H9 (cell line): ENCODE results near the gene PAM. TPM values are rescaled to one million over a fixed set of nuclear protein-coding genes. Genes with fewer than 3 reads are reported as not detected.

Experiments
- DNase-seq: peaks from one replicate; pipeline ENCODE4 v3.0.0-alpha.2; 2017
- H2AFZ ChIP-seq: one replicate; pipeline ENCODE4 v1.6.1; 2013; ENCODE audit warnings: mild to moderate bottlenecking, low read length, control low read depth, moderate library complexity
- H2AK5ac ChIP-seq: 2 replicates; pipeline ENCODE4 v1.6.1; 2013; ENCODE audit warnings: low read length, control low read depth, mixed read lengths; ENCODE audit not compliant: insufficient read length
- H2BK120ac ChIP-seq: one replicate; pipeline ENCODE4 v1.6.1; 2013; ENCODE audit warnings: low read depth, mild to moderate bottlenecking, low read length, control low read depth, inconsistent platforms; ENCODE audit not compliant: poor library complexity, severe bottlenecking
- H2BK12ac ChIP-seq: 2 replicates; pipeline ENCODE4 v1.6.1; 2013; ENCODE audit warnings: low read length, control low read depth, mixed read lengths, low read depth; ENCODE audit not compliant: insufficient read length
- H2BK15ac ChIP-seq: 2 replicates; pipeline ENCODE4 v1.6.1; 2013; ENCODE audit warnings: low read depth, low read length, control low read depth
- H2BK20ac ChIP-seq: one replicate; pipeline ENCODE4 v1.6.1; 2013; ENCODE audit warnings: low read depth, mild to moderate bottlenecking, low read length, control low read depth, inconsistent platforms; ENCODE audit not compliant: poor library complexity, severe bottlenecking
- H2BK5ac ChIP-seq: 2 replicates; pipeline ENCODE4 v1.6.1; 2013; ENCODE audit warnings: low read length, control low read depth, mixed read lengths; ENCODE audit not compliant: insufficient read length
- H3K14ac ChIP-seq: 2 replicates; pipeline ENCODE4 v1.6.1; 2013; ENCODE audit warnings: low read length, control low read depth; ENCODE audit not compliant: insufficient read depth
- H3K18ac ChIP-seq: 2 replicates; pipeline ENCODE4 v1.6.1; 2013; ENCODE audit warnings: low read depth, mild to moderate bottlenecking, mixed read lengths, low read length, control low read depth; ENCODE audit not compliant: insufficient read length
- H3K23ac ChIP-seq: 2 replicates; pipeline ENCODE4 v1.6.1; 2013; ENCODE audit warnings: low read length, control low read depth, mixed read lengths, low read depth; ENCODE audit not compliant: insufficient read length
- H3K23me2 ChIP-seq: 2 replicates; pipeline ENCODE4 v1.6.1; 2013; ENCODE audit warnings: low read depth, mild to moderate bottlenecking, mixed read lengths, low read length, control low read depth; ENCODE audit not compliant: insufficient read length, poor library complexity, severe bottlenecking
- H3K27ac ChIP-seq: 2 replicates; pipeline ENCODE4 v1.5.1; 2013; ENCODE audit warnings: low read length, control low read depth, mixed read lengths, low read depth; ENCODE audit not compliant: insufficient read length
- H3K27me3 ChIP-seq: 2 replicates; pipeline ENCODE4 v1.6.1; 2013; ENCODE audit warnings: low read length, control low read depth, inconsistent platforms; ENCODE audit not compliant: insufficient read depth
- H3K4ac ChIP-seq: 2 replicates; pipeline ENCODE4 v1.6.1; 2013; ENCODE audit warnings: low read depth, mild to moderate bottlenecking, control low read depth, inconsistent platforms, low read length, moderate library complexity
- H3K4me1 ChIP-seq: 2 replicates; pipeline ENCODE4 v1.6.1; 2013; ENCODE audit warnings: low read length, control low read depth, inconsistent platforms; ENCODE audit not compliant: insufficient read depth
- H3K4me2 ChIP-seq: 2 replicates; pipeline ENCODE4 v1.6.1; 2013; ENCODE audit warnings: low read length, control low read depth, mixed read lengths; ENCODE audit not compliant: insufficient read length, insufficient read depth
- H3K56ac ChIP-seq: 2 replicates; pipeline ENCODE4 v1.6.1; 2013; ENCODE audit warnings: low read depth, mild to moderate bottlenecking, mixed read lengths, low read length, control low read depth; ENCODE audit not compliant: insufficient read length
- H3K79me1 ChIP-seq: 2 replicates; pipeline ENCODE4 v1.6.1; 2013; ENCODE audit warnings: low read depth, mild to moderate bottlenecking, moderate library complexity, low read length, control low read depth, inconsistent platforms; ENCODE audit not compliant: insufficient read depth, poor library complexity, severe bottlenecking
- H3K79me2 ChIP-seq: 2 replicates; pipeline ENCODE4 v1.6.1; 2013; ENCODE audit warnings: low read length, control low read depth, inconsistent platforms; ENCODE audit not compliant: insufficient read depth
- H3K9ac ChIP-seq: 2 replicates; pipeline ENCODE4 v1.6.1; 2013; ENCODE audit warnings: low read length, control low read depth, mixed read lengths; ENCODE audit not compliant: insufficient read length; ENCODE audit errors: extremely low read depth
- H3K9me3 ChIP-seq: one replicate; pipeline ENCODE4 v1.6.1; 2013; ENCODE audit warnings: low read depth, low read length, inconsistent platforms; ENCODE audit not compliant: control insufficient read depth
- H3T11ph ChIP-seq: one replicate; pipeline ENCODE4 v1.6.1; 2013; ENCODE audit warnings: mild to moderate bottlenecking, low read length, control low read depth, inconsistent platforms
- H4K20me1 ChIP-seq: one replicate; pipeline ENCODE4 v1.6.1; 2013; ENCODE audit not compliant: control insufficient read depth, insufficient read length, insufficient read depth
- H4K5ac ChIP-seq: 2 replicates; pipeline ENCODE4 v1.6.1; 2013; ENCODE audit warnings: low read depth, mild to moderate bottlenecking, mixed read lengths, low read length, control low read depth; ENCODE audit not compliant: insufficient read length
- H4K8ac ChIP-seq: replicated peaks from 2 replicates; pipeline ENCODE4 v1.6.1; 2013; ENCODE audit warnings: low read length, control low read depth, mixed read lengths, low read depth; ENCODE audit not compliant: insufficient read length
- H4K91ac ChIP-seq: 2 replicates; pipeline ENCODE4 v1.6.1; 2013; ENCODE audit warnings: low read depth, mild to moderate bottlenecking, moderate library complexity, mixed read lengths, low read length, control low read depth; ENCODE audit not compliant: insufficient read length
- H3K27ac Mint-ChIP-seq, 3 experiments: 2 replicates in 2 of 3; 3 replicates in 1 of 3; pipeline ENCODE4 v1.8.0; 2020 to 2021; ENCODE audit warnings: mixed read lengths in 3 of 3, mild to moderate bottlenecking in 1 of 3, moderate library complexity in 1 of 3
- H3K27me3 Mint-ChIP-seq: 2 replicates; pipeline ENCODE4 v1.8.0; 2021; ENCODE audit warnings: low read depth, mild to moderate bottlenecking, moderate library complexity, mixed read lengths
- H3K36me3 Mint-ChIP-seq, 3 experiments: 2 replicates in 2 of 3; 3 replicates in 1 of 3; pipeline ENCODE4 v1.8.0; 2020 to 2021; ENCODE audit warnings: low read depth in 3 of 3, mixed read lengths in 3 of 3; ENCODE audit not compliant: insufficient read depth in 1 of 3
- H3K4me1 Mint-ChIP-seq, 2 experiments: 2 replicates each; pipeline ENCODE4 v1.8.0; 2020; ENCODE audit warnings: mixed read lengths in 2 of 2
- H3K4me3 Mint-ChIP-seq, 2 experiments: 2 replicates in 1 of 2; 3 replicates in 1 of 2; pipeline ENCODE4 v1.8.0; 2020 to 2021; ENCODE audit warnings: mild to moderate bottlenecking in 2 of 2, mixed read lengths in 2 of 2, moderate library complexity in 1 of 2
- H3K9me3 Mint-ChIP-seq, 2 experiments: 2 replicates in 1 of 2; 3 replicates in 1 of 2; pipeline ENCODE4 v1.8.0; 2020; ENCODE audit warnings: mild to moderate bottlenecking in 2 of 2, mixed read lengths in 2 of 2, moderate library complexity in 1 of 2
- CTCF ChIP-seq: fragments of 200-600 bp; sonication (generic); conservative IDR thresholded peaks from 3 replicates; pipeline ENCODE4 v1.8.0; 2021; ENCODE audit warnings: antibody characterized with exemption, mild to moderate bottlenecking
- WGBS: extraction: QIAGEN DNeasy Blood & Tissue Kit; methylation state at CpG from one replicate; pipeline ENCODE4 v1.1.7; 2013; ENCODE audit warnings: missing lambda C conversion rate, low lambda C conversion rate, mixed read lengths; ENCODE audit not compliant: insufficient read length; ENCODE audit errors: extremely low coverage; 5-methylcytosine and 5-hydroxymethylcytosine counted together
- total RNA-seq: library from RNA; stranded (reverse); gene quantifications from 2 replicates; pipeline ENCODE4 v1.2.1, GENCODE V29; 2021

The PAM gene
- total RNA-seq, 1 experiment from 2014 or later, result 31.5 TPM

DNA sequence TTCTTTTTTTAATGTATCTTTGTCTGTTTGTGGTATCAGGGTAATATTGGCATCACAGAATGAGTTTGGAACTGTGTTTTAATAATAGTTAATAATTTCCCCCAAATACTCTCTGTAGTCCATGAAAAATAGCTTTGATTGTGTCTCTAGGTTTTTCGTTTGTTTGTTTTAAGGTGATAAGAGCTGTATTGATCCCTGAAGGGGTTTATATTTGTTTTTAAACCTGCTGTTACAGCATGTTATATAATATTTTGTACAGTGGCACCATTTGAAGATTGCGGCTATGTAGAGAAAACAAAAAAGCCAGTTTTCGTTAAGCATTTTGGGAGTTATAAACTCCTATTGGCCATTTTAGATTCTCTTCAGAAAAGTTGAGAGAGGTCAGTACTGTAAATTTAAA, 15.7 kb downstream of the PAM start:
- no peaks in the 10 kb centered on the region for H3K27me3 Mint-ChIP-seq
- H4K8ac ChIP-seq, result no peak overlapping the region
- no peaks in the 10 kb centered on the region for H3K79me1 ChIP-seq
- H3K27ac ChIP-seq, result no peak overlapping the region
- H2BK20ac ChIP-seq, result no peak overlapping the region
- no peaks in the 10 kb centered on the region for H3K23me2 ChIP-seq
- no peaks in the 10 kb centered on the region for H4K20me1 ChIP-seq
- H3K27me3 ChIP-seq, result no peaks in the 10 kb centered on the region
- H2AK5ac ChIP-seq, result no peak overlapping the region
- TF ChIP-seq CTCF, result no peak
- H3K14ac ChIP-seq, result no peak overlapping the region
- no peak overlapping the region for H4K91ac ChIP-seq
- no peak overlapping the region for H3K4me3 Mint-ChIP-seq
- H2BK5ac ChIP-seq, result no peak overlapping the region
- no peak overlapping the region for H2AFZ ChIP-seq
- peaks cover 0 to 3% of the 10 kb centered on the region in 2 experiments; a peak in 1 of 5 replicates for H3K9me3 Mint-ChIP-seq
- H3K4me1 ChIP-seq, result peaks cover 3% of the 10 kb centered on the region; the same call in 1 of the 2 replicates
- no peak overlapping the region for H3K9ac ChIP-seq
- H4K5ac ChIP-seq, result no peak overlapping the region
- no CpG with 5 or more reads among the region's 3 CpGs for WGBS
- H3K9me3 ChIP-seq, result no peaks in the 10 kb centered on the region
- no peak overlapping the region for H3K27ac Mint-ChIP-seq
- H3K4me2 ChIP-seq, result no peak overlapping the region
- no peak overlapping the region for H3K4ac ChIP-seq
- peaks cover 13 to 23% of the 10 kb centered on the region in 2 experiments for H3K4me1 Mint-ChIP-seq
- H3T11ph ChIP-seq, result no peak overlapping the region
- peaks cover 0 to 11% (median 3%) of the 10 kb centered on the region in 3 experiments; a peak in 4 of 7 replicates for H3K36me3 Mint-ChIP-seq
- H2BK12ac ChIP-seq, result no peak overlapping the region
- no peak for DNase-seq
- no peaks in the 10 kb centered on the region; the same call in 1 of the 2 replicates for H3K79me2 ChIP-seq
- no peak overlapping the region for H3K18ac ChIP-seq
- no peak overlapping the region for H3K56ac ChIP-seq
- H2BK120ac ChIP-seq, result no peak overlapping the region
- no peak overlapping the region for H3K23ac ChIP-seq
- no peak overlapping the region for H2BK15ac ChIP-seq
